HL-60/S4 (cell line): ENCODE measurements around the gene RHBDL1.

Experiments used
- in situ Hi-C: fragments of 300-500 bp; cut with MboI; formaldehyde crosslinking; loops from 2 replicates; pipeline ENCODE4 v1.14.3; 2022; ENCODE audit warnings: low sequenced_read_pairs

Gene RHBDL1

DNA sequence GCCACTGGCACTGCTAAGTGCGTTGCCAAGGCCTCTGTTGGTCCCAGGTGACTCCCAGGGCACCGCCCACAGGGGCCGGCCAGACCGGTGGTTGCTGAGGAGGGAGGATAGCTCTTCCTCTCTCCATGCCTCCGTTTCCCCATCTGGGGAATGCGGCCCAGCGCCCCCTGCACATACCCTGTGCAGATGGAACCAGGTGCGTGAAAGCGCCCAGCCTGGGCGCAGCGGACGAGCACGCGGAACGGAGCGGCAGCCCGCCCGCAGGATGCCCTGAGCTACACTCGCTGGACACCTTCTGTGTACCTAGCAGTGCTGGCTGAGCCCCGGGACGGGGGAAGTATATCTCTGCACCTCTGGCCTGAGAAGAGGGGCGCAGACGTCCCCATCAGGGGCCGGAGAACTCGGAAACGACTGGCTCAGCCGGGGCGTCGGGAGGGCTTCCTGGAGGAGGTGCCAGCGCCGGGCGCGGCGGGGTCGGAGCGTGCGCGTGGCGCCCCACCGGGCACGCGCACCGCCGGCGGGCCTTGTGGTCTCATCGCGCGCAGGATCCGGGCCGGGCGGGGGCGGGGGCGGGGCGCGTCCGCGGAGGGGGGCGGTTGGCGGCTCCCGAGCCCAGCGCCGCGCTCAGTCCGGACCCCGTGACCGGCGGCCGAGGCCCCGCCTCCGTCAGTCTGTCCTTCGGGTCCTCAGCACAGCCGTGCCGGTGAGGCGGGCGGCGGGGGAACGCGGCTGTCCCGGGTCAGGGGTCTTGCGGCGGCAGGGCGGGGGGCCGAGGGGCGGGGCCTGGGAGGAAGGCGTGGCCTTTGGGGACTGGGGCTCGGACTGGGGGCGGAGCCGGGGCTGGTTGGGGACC lies 51.2 kb downstream of the RHBDL1 start, which contains the start of the genes CCDC78 and HAGHL:
Gene CCDC78 (minus strand): TSS at position 6 of the 853 bp plus-strand sequence. CDS start 76 bp downstream, outside the sequence.
Gene HAGHL (plus strand): TSS at position 669 of the 853 bp plus-strand sequence. CDS start 404 bp downstream, outside the sequence.
- in situ Hi-C loops, result no loop called here

DNA sequence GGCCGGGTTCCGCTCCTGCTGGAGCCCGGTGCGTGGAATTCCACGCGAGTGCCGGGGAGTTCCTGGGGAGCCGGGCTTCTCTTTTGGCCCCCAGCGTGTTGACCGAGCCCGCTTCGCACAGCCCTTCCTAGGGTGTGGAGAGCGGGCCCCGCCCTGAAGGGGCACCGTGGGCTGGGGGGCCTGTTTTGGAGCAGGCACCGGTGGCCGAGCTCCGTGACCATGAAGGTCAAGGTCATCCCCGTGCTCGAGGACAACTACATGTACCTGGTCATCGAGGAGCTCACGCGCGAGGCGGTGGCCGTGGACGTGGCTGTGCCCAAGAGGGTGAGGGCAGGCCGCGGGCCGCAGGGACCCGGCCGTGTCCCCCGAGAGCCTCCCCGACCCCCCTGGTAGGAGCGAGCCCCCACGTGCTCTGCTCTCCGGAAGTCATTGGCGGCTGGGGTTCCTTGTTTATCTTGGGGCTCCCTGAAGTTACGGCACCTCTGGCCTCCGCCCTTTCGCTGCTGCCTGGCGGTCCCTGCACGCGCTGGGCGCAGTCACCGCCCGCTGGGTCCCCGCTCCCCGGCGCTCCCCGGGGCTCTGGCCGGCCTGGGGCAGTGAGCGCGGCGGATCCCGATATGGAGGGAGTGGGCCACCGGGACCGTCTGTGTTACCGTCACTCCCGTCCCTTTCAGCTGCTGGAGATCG lies 52.0 kb downstream of the RHBDL1 start:
- in situ Hi-C loops, result no loop called here
